GM21447 (cell line): ENCODE measurements around the gene INPP5F.
"Not testable (repeated sequence)": the region's sequence is repeated elsewhere in the genome, so short reads cannot be mapped to it uniquely, and the experiment has no call there.

Experiments used
- ATAC-seq: cut with Tn5 transposase; IDR thresholded peaks from one replicate; pipeline ENCODE4 v1.9.1; 2021; ENCODE audit not compliant: unreplicated experiment

The INPP5F gene

GRCh38 chr10:119860866-119861607, 135.2 kb downstream of the INPP5F start:
- ATAC-seq: no peak

GRCh38 chr10:119862524-119862923, 136.7 kb downstream of the INPP5F start:
- no peak for ATAC-seq

- no peak for ATAC-seq
Measured at GRCh38 chr10:119863951-119864565, 138.2 kb downstream of the INPP5F start.

- ATAC-seq: no peak
Measured at GRCh38 chr10:119865699-119866240, 139.9 kb downstream of the INPP5F start.

- ATAC-seq: no peak
Measured at GRCh38 chr10:119867317-119867716, 141.5 kb downstream of the INPP5F start.

GRCh38 chr10:119869398-119869797, 143.5 kb downstream of the INPP5F start:
- not testable (repeated sequence) for ATAC-seq

DNA sequence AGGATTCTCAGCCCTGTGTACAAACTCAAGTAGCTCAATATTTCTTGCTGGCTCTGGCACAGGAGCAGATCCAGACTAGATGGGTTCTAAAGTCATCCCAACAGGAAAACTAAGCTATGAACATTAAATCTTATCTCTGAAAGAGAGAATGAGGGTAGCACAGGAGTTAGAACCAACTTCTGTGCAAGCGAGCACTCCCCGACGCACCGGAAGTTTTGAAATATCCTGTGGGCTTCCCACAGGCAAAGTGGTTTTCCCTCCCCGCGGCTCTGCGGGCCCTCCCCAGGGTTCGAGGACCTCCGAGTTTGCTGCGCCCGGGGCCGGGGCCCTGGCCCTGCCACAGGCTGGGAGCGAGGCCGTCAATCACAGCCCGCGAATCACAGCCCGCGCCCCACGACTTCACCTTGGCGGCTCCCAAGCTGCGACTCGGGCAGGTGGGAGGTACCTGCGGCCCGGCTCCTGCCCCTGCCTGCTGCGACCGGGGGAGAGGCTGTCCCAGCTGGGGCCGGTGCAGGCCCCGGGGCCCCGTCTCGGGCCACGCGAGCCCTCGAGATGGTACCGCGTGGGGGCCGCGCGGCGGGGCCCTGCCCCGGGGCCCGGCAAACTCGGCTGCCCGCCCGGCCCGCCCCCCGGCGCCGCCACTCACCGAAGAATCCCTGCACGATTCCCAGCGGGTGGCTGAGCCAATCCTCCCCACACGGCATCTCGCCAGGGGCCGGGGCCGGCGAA, 146.2 kb downstream of the INPP5F start:
- peak; percentile 35 for ATAC-seq

GRCh38 chr10:119872610-119872859, 146.7 kb downstream of the INPP5F start, which contains the start of gene MCMBP:
Gene MCMBP, minus strand, starts transcription at chr10:119872843. Its CDS starts 259 bp downstream, at chr10:119872584.
- ATAC-seq: no peak

- peak; percentile 81 for ATAC-seq
Measured at GRCh38 chr10:119872860-119873681, 147.2 kb downstream of the INPP5F start.

DNA sequence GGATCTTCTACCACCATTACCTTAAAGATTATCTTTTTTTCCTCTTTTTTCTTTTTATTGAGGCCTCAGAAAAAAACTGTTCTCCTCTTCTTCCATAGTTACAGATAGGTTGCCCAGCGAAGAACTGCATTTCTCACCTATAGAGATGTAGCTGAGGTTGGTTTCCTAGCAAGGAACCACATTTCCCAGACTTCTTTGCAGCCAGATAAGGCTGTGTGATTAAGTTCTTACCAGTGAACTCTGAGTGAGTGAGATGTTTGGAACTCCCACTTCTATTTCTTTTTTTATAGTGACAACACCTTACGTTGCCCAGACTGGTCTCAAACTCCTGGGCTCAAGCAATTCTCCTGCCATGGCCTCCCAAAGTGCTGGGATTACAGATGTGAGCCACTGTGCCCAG, 152.7 kb downstream of the INPP5F start:
- no peak for ATAC-seq
